ENCODE data around the gene TRIM45.
A peak's percentile ranks its signal among the peaks of the same experiment; 100 is the strongest.

TRIM45 gene

DNA sequence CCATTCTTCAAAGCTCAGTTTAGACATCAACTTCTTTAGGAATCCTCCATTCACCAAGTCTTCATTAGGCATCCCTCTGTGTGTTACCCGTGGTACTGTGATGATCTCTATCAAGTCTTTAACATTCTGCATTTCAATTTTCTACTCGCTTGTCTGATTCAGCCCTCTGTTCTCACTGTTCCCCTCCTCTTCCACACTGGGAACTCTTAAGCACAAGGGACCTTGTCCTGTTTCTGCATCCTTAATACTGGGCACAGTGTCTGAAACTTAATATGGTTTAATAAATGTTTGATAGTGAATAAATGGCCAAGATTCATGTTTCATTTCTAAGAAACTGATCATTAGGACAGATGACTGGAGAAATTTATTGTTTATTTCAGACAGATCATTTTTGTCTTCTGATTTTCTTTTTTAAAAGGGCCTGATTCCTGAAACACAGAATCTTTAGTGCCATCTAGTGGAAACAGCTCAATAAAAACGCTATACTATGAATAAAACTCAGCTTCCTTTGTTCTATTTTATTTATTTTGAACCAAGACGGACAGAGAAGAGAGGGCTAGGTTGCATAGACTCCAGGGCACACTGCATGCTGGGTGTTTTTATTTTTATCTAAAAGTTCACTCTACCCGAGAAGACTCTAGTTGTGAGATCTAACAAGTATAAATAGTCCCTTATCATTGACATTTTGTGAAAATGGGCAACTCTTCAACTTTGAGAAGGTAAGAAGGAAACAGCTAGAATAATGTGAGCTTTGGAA is 7.0 kb upstream of the TRIM45 start:
- Histone ChIP-seq H3K36me3 (ENCODE audit: control insufficient read depth, insufficient read depth, low read length) (no peaks in the 10 kb centered on the region), H2BK5ac (ENCODE audit: low read length) (no peak overlapping the region), H3K4me2 (ENCODE audit: low read length) (no peak overlapping the region), H3K27me3 (ENCODE audit: insufficient read depth, low read length, poor library complexity) (no peaks in the 10 kb centered on the region), H3K4me1 (ENCODE audit: control insufficient read depth, low read depth, low read length) (no peaks in the 10 kb centered on the region), H3K56ac (ENCODE audit: low read length) (no peak overlapping the region), H3K79me2 (ENCODE audit: control insufficient read depth, insufficient read depth, low read length) (no peaks in the 10 kb centered on the region), H3K4ac (ENCODE audit: low read depth, low read length) (no peak overlapping the region), H2BK120ac (ENCODE audit: low read depth, low read length) (no peak overlapping the region), H2AK5ac (ENCODE audit: low read length) (no peak overlapping the region), H3K9ac (ENCODE audit: low read length) (no peak overlapping the region), H3K4me3 (ENCODE audit: low read length) (no peak overlapping the region), H3K18ac (ENCODE audit: low read length) (peak overlapping the region; percentile 68), H4K5ac (ENCODE audit: low read length) (no peak overlapping the region), H3K23ac (ENCODE audit: low read length) (no peak overlapping the region), H4K8ac (ENCODE audit: low read depth, low read length) (no peak overlapping the region), H3K27ac (ENCODE audit: low read depth, low read length) (no peak overlapping the region), H3K79me1 (ENCODE audit: low read length) (no peaks in the 10 kb centered on the region), H2BK15ac (replicated peaks; ENCODE audit: low read depth) (no peak overlapping the region)
- peak; percentile 48 for DNase-seq
- no CpG with 5 or more reads among the region's 5 CpGs for whole genome bisulfite sequencing (ENCODE audit: extremely low coverage, insufficient coverage, low lambda C conversion rate)

DNA sequence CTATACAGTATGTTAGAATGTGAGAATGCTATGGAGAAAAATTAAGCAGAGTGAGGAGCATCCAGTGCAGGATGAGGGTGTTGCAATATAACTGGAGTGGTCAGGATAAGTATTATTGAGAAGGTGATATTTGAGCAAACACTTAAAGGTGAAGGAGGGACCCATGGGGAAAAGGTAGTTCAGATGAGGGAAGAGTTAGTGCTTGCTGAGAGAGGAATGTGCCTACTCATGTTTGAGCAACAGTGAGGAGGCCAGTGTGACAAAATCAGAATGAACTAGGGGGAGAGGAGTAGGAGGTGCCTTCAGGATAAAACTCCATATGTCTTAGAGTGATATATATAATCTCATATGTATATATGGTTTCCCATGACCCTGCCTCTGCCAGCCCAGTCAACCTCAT is 6.2 kb upstream of the TRIM45 start:
- Histone ChIP-seq H3K56ac (ENCODE audit: low read length) (no peak overlapping the region), H3K27me3 (ENCODE audit: insufficient read depth, low read length, poor library complexity) (no peaks in the 10 kb centered on the region), H3K4me1 (ENCODE audit: control insufficient read depth, low read depth, low read length) (no peaks in the 10 kb centered on the region), H2BK15ac (replicated peaks; ENCODE audit: low read depth) (no peak overlapping the region), H3K4ac (ENCODE audit: low read depth, low read length) (no peak overlapping the region), H3K4me2 (ENCODE audit: low read length) (no peak overlapping the region), H3K79me1 (ENCODE audit: low read length) (no peaks in the 10 kb centered on the region), H3K9ac (ENCODE audit: low read length) (no peak overlapping the region), H2BK5ac (ENCODE audit: low read length) (no peak overlapping the region), H3K18ac (ENCODE audit: low read length) (no peak overlapping the region), H3K23ac (ENCODE audit: low read length) (no peak overlapping the region), H3K4me3 (ENCODE audit: low read length) (no peak overlapping the region), H3K79me2 (ENCODE audit: control insufficient read depth, insufficient read depth, low read length) (no peaks in the 10 kb centered on the region), H2BK120ac (ENCODE audit: low read depth, low read length) (no peak overlapping the region), H3K27ac (ENCODE audit: low read depth, low read length) (no peak overlapping the region), H3K36me3 (ENCODE audit: control insufficient read depth, insufficient read depth, low read length) (no peaks in the 10 kb centered on the region), H4K5ac (ENCODE audit: low read length) (no peak overlapping the region), H4K8ac (ENCODE audit: low read depth, low read length) (no peak overlapping the region), H2AK5ac (ENCODE audit: low read length) (no peak overlapping the region)
- peak; percentile 67 for DNase-seq

DNA sequence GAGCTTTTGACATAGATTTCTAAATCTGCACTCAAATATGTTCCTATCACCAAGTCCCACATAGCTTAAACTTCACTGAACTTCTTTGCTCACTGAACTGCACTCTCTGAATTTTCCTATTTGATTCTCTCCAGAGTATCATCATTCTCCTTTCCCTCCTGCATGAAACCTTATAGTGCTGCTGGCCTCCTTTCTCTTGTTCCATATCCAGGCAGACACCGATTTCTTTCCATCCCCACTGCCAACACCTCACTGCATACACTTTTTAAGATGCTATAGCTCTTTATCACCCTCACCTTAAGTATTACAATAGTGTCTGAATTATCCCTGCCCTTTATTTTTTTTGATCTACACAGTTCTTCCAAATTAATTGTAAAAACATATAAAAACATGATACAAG is 3.1 kb upstream of the TRIM45 start:
- Histone ChIP-seq H2BK5ac (ENCODE audit: low read length) (no peak overlapping the region), H3K27me3 (ENCODE audit: insufficient read depth, low read length, poor library complexity) (no peaks in the 10 kb centered on the region), H3K79me1 (ENCODE audit: low read length) (no peaks in the 10 kb centered on the region), H3K4me1 (ENCODE audit: control insufficient read depth, low read depth, low read length) (peaks cover 4% of the 10 kb centered on the region), H2BK120ac (ENCODE audit: low read depth, low read length) (no peak overlapping the region), H3K79me2 (ENCODE audit: control insufficient read depth, insufficient read depth, low read length) (no peaks in the 10 kb centered on the region), H3K4me2 (ENCODE audit: low read length) (no peak overlapping the region), H3K18ac (ENCODE audit: low read length) (no peak overlapping the region), H3K56ac (ENCODE audit: low read length) (no peak overlapping the region), H3K23ac (ENCODE audit: low read length) (no peak overlapping the region), H2BK15ac (replicated peaks; ENCODE audit: low read depth) (no peak overlapping the region), H4K5ac (ENCODE audit: low read length) (no peak overlapping the region), H4K8ac (ENCODE audit: low read depth, low read length) (no peak overlapping the region), H3K27ac (ENCODE audit: low read depth, low read length) (no peak overlapping the region), H3K4me3 (ENCODE audit: low read length) (no peak overlapping the region), H3K4ac (ENCODE audit: low read depth, low read length) (no peak overlapping the region), H3K9ac (ENCODE audit: low read length) (no peak overlapping the region), H3K36me3 (ENCODE audit: control insufficient read depth, insufficient read depth, low read length) (no peaks in the 10 kb centered on the region), H2AK5ac (ENCODE audit: low read length) (no peak overlapping the region)
- no CpG with 5 or more reads among the region's 1 CpG for whole genome bisulfite sequencing (ENCODE audit: extremely low coverage, insufficient coverage, low lambda C conversion rate)
- no peak for DNase-seq

DNA sequence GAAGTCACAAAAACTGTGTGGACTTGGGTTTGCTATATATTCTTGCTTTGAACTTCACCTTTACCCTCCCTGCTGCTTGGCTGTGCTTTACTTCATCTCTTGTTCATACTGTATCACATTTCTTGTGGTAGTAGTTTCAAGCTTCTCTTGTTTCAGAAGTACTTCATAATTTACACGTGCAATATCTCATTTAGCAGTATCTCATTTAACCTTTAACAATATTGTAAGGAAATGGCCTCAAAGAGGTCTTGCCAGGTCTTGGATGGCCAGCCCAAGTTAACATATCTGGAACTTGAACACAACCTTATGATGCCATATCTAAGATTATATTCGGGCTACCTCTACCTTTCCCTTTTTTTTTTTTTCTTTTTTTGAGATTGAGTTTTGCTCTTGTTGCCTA is 1.7 kb upstream of the TRIM45 start:
- DNase-seq = no peak
- Histone ChIP-seq H2BK15ac (replicated peaks; ENCODE audit: low read depth) (no peak overlapping the region), H3K79me2 (ENCODE audit: control insufficient read depth, insufficient read depth, low read length) (no peaks in the 10 kb centered on the region), H3K4me1 (ENCODE audit: control insufficient read depth, low read depth, low read length) (peaks cover 4% of the 10 kb centered on the region), H2BK5ac (ENCODE audit: low read length) (no peak overlapping the region), H3K9ac (ENCODE audit: low read length) (no peak overlapping the region), H4K8ac (ENCODE audit: low read depth, low read length) (no peak overlapping the region), H3K4me2 (ENCODE audit: low read length) (no peak overlapping the region), H2BK120ac (ENCODE audit: low read depth, low read length) (no peak overlapping the region), H4K5ac (ENCODE audit: low read length) (no peak overlapping the region), H3K79me1 (ENCODE audit: low read length) (no peaks in the 10 kb centered on the region), H3K27ac (ENCODE audit: low read depth, low read length) (no peak overlapping the region), H3K27me3 (ENCODE audit: insufficient read depth, low read length, poor library complexity) (no peaks in the 10 kb centered on the region), H3K23ac (ENCODE audit: low read length) (no peak overlapping the region), H3K36me3 (ENCODE audit: control insufficient read depth, insufficient read depth, low read length) (no peaks in the 10 kb centered on the region), H3K18ac (ENCODE audit: low read length) (no peak overlapping the region), H2AK5ac (ENCODE audit: low read length) (no peak overlapping the region), H3K4ac (ENCODE audit: low read depth, low read length) (no peak overlapping the region), H3K56ac (ENCODE audit: low read length) (no peak overlapping the region), H3K4me3 (ENCODE audit: low read length) (no peak overlapping the region)
- no CpG with 5 or more reads among the region's 2 CpGs for WGBS (ENCODE audit: extremely low coverage, insufficient coverage, low lambda C conversion rate)

DNA sequence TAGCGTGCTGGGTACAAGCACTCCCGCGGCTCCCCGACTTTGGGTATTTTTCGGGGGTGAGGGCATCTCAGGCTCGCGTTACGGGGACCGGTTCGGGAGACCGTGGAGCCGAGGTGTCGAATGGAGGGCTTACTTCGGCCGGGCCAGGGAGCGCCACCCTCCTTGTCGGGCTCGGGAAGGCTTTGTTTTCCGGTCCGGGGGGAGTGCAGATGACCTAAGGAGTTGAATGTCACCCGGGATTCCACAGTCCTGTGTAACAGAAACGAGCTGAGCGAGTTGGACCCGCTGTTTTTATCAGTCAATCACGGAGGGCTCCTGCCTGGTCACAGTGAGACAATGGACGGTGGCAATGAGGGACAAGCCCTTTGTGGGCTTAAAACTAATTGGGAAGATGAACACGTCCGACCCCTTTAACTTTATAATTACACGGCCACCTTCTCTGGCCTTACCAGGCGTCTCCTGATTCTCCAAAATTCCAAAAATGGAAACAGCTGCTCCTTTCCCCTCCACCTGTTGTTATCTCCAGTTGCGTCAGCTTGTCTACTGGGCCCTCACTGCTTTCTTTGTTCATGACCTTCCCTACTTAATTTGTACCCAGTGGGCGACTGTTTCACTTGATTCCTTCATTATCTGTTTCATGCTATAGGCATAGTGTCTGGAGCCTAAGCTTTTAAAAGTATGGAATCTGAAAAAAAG is 929 bp upstream of the TRIM45 start:
- H3K4me2 ChIP-seq (ENCODE audit: low read length) = peak overlapping the region; percentile 27
- no peaks in the 10 kb centered on the region for H3K79me2 ChIP-seq (ENCODE audit: control insufficient read depth, insufficient read depth, low read length)
- no peak overlapping the region for H3K4me3 ChIP-seq (ENCODE audit: low read length)
- peak overlapping the region; percentile 93 for H4K8ac ChIP-seq (ENCODE audit: low read depth, low read length)
- H2BK5ac ChIP-seq (ENCODE audit: low read length) = peak overlapping the region; percentile 20
- no peak overlapping the region for H3K27ac ChIP-seq (ENCODE audit: low read depth, low read length)
- H3K56ac ChIP-seq (ENCODE audit: low read length) = peak overlapping the region; percentile 76
- no peak overlapping the region for H2AK5ac ChIP-seq (ENCODE audit: low read length)
- H3K4ac ChIP-seq (ENCODE audit: low read depth, low read length) = peak overlapping the region; percentile 82
- no peak overlapping the region for H3K23ac ChIP-seq (ENCODE audit: low read length)
- H2BK15ac ChIP-seq (replicated peaks; ENCODE audit: low read depth) = no peak overlapping the region
- no peaks in the 10 kb centered on the region for H3K36me3 ChIP-seq (ENCODE audit: control insufficient read depth, insufficient read depth, low read length)
- H4K5ac ChIP-seq (ENCODE audit: low read length) = peak overlapping the region; percentile 68
- H3K9ac ChIP-seq (ENCODE audit: low read length) = peak overlapping the region; percentile 80
- H3K79me1 ChIP-seq (ENCODE audit: low read length) = no peaks in the 10 kb centered on the region
- WGBS (ENCODE audit: extremely low coverage, insufficient coverage, low lambda C conversion rate) = no CpG with 5 or more reads among the region's 32 CpGs
- peak; percentile 72 for DNase-seq
- no peaks in the 10 kb centered on the region for H3K27me3 ChIP-seq (ENCODE audit: insufficient read depth, low read length, poor library complexity)
- H3K4me1 ChIP-seq (ENCODE audit: control insufficient read depth, low read depth, low read length) = peaks cover 4% of the 10 kb centered on the region
- no peak overlapping the region for H2BK120ac ChIP-seq (ENCODE audit: low read depth, low read length)
- H3K18ac ChIP-seq (ENCODE audit: low read length) = peak overlapping the region; percentile 65

Data from mesendoderm (in vitro differentiated cells).